ENCODE results near the gene GPR137B. TPM values are rescaled to one million over a fixed set of nuclear protein-coding genes. Genes with fewer than 3 reads are reported as not detected.

The GPR137B gene
- total and polyA plus RNA-seq, 2 experiments from 2014 or later = 4.5 to 11.1 TPM

- Histone ChIP-seq H3K79me2 (replicated peaks; ENCODE audit: insufficient read depth) (no peaks in the 10 kb centered on the region), H2AFZ (no peak overlapping the region), H3K4me1 (ENCODE audit: insufficient read depth) (peaks cover 16% of the 10 kb centered on the region), H3K36me3 (ENCODE audit: insufficient read depth) (no peaks in the 10 kb centered on the region), H3K4me2 (no peak overlapping the region), H3K4me3 (no peak overlapping the region), H4K20me1 (replicated peaks; ENCODE audit: insufficient read depth) (no peaks in the 10 kb centered on the region), H3K9me2 (ENCODE audit: insufficient read depth) (no peaks in the 10 kb centered on the region), H3K27ac (ENCODE audit: low read depth) (no peak overlapping the region), H3F3A (replicated peaks; ENCODE audit: low read depth) (no peaks in the 10 kb centered on the region), H3K27me3 (ENCODE audit: insufficient read depth) (no peaks in the 10 kb centered on the region)
- Mint-ChIP-seq H3K4me1 (peaks cover 21% of the 10 kb centered on the region), H3K27me3 (ENCODE audit: insufficient read depth, low read depth, poor library complexity) (peaks cover 10% of the 10 kb centered on the region), H3K9me3 (no peaks in the 10 kb centered on the region), H3K27ac (no peak overlapping the region), H3K36me3 (ENCODE audit: low read depth) (no peaks in the 10 kb centered on the region), H3K4me3 (no peak overlapping the region)
- DNase-seq (ENCODE audit: low spot score) = no peak
- TF ChIP-seq, protein P1, sequence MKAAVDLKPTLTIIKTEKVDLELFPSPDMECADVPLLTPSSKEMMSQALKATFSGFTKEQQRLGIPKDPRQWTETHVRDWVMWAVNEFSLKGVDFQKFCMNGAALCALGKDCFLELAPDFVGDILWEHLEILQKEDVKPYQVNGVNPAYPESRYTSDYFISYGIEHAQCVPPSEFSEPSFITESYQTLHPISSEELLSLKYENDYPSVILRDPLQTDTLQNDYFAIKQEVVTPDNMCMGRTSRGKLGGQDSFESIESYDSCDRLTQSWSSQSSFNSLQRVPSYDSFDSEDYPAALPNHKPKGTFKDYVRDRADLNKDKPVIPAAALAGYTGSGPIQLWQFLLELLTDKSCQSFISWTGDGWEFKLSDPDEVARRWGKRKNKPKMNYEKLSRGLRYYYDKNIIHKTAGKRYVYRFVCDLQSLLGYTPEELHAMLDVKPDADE (IDR thresholded peaks at IDR 0.05) = no peak
- TF ChIP-seq POLR2AphosphoS5 (IDR thresholded peaks at IDR 0.05; ENCODE audit: low read depth) (no peak), STAT1 (IDR thresholded peaks at IDR 0.05; ENCODE audit: unreplicated experiment) (no peak), ZNF114 (CRISPR knock-in tag; IDR thresholded peaks at IDR 0.05) (no peak)
- TF ChIP-seq, protein P2, sequence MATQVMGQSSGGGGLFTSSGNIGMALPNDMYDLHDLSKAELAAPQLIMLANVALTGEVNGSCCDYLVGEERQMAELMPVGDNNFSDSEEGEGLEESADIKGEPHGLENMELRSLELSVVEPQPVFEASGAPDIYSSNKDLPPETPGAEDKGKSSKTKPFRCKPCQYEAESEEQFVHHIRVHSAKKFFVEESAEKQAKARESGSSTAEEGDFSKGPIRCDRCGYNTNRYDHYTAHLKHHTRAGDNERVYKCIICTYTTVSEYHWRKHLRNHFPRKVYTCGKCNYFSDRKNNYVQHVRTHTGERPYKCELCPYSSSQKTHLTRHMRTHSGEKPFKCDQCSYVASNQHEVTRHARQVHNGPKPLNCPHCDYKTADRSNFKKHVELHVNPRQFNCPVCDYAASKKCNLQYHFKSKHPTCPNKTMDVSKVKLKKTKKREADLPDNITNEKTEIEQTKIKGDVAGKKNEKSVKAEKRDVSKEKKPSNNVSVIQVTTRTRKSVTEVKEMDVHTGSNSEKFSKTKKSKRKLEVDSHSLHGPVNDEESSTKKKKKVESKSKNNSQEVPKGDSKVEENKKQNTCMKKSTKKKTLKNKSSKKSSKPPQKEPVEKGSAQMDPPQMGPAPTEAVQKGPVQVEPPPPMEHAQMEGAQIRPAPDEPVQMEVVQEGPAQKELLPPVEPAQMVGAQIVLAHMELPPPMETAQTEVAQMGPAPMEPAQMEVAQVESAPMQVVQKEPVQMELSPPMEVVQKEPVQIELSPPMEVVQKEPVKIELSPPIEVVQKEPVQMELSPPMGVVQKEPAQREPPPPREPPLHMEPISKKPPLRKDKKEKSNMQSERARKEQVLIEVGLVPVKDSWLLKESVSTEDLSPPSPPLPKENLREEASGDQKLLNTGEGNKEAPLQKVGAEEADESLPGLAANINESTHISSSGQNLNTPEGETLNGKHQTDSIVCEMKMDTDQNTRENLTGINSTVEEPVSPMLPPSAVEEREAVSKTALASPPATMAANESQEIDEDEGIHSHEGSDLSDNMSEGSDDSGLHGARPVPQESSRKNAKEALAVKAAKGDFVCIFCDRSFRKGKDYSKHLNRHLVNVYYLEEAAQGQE (IDR thresholded peaks at IDR 0.05; ENCODE audit: unreplicated experiment) = no peak
- no peak for ATAC-seq
Observed at GRCh38 chr1:236131916-236132315, 10.4 kb upstream of the GPR137B start.

DNA sequence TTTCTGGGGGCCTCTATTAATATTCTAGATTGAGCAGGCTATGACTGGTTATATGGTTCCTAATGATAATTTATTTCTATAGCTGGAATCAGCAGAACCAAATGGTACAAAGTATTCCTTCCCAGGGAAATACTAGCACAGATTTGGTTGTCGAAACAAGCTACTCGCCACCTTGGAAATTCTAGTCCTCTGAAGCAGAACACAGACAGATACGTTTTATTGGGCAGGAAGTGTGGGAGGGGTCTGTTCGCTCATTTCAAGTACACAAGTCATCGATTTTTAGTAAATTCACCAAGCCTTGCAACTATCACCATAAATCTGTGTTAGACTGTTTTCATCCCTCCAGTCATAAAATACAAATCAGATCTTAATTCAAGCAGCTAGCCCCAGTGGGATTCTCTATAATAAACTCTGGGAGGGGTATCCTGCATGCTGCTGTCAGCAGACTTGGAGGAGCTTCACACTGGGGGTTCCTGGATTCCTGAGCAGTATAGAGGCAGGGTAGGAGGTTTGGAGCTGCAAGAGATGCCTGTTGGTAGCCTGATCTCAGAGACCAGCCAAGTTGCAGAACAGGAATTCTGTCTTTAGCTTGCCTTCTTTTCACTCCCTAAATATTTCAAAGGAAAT lies 9.8 kb upstream of the GPR137B start:
- ATAC-seq (peak; percentile 52), DNase-seq (ENCODE audit: low spot score) (peak; percentile 37)
- H3K4me3 ChIP-seq = no peak overlapping the region
- Mint-ChIP-seq H3K36me3 (ENCODE audit: low read depth) (no peaks in the 10 kb centered on the region), H3K4me1 (peaks cover 21% of the 10 kb centered on the region), H3K9me3 (no peaks in the 10 kb centered on the region), H3K27ac (no peak overlapping the region), H3K27me3 (ENCODE audit: insufficient read depth, low read depth, poor library complexity) (peaks cover 10% of the 10 kb centered on the region), H3K4me3 (no peak overlapping the region)
- no peaks in the 10 kb centered on the region for H3F3A ChIP-seq (replicated peaks; ENCODE audit: low read depth)
- H3K4me2 ChIP-seq = no peak overlapping the region
- no peaks in the 10 kb centered on the region for H3K9me2 ChIP-seq (ENCODE audit: insufficient read depth)
- no peaks in the 10 kb centered on the region for H3K27me3 ChIP-seq (ENCODE audit: insufficient read depth)
- H3K4me1 ChIP-seq (ENCODE audit: insufficient read depth) = peaks cover 16% of the 10 kb centered on the region
- no peaks in the 10 kb centered on the region for H3K36me3 ChIP-seq (ENCODE audit: insufficient read depth)
- no peaks in the 10 kb centered on the region for H4K20me1 ChIP-seq (replicated peaks; ENCODE audit: insufficient read depth)
- no peak overlapping the region for H2AFZ ChIP-seq
- no peak overlapping the region for H3K27ac ChIP-seq (ENCODE audit: low read depth)
- H3K79me2 ChIP-seq (replicated peaks; ENCODE audit: insufficient read depth) = no peaks in the 10 kb centered on the region
- TF ChIP-seq EZH2 (IDR thresholded peaks at IDR 0.05; ENCODE audit: low read depth, unreplicated experiment) (no peak), ZNF462 (CRISPR knock-in tag; IDR thresholded peaks at IDR 0.05) (no peak), STAT1 (IDR thresholded peaks at IDR 0.05; ENCODE audit: unreplicated experiment) (no peak), ZNF114 (CRISPR knock-in tag; IDR thresholded peaks at IDR 0.05) (no peak), CTCF (conservative IDR thresholded peaks at IDR 0.05; ENCODE audit: low read depth in 2 of 2) (no peak)
